ENCODE results near the gene CXXC5.

GRCh38 chr5:139654464-139654863, 6.3 kb downstream of the CXXC5 start:
- TF ChIP-seq, protein P1, sequence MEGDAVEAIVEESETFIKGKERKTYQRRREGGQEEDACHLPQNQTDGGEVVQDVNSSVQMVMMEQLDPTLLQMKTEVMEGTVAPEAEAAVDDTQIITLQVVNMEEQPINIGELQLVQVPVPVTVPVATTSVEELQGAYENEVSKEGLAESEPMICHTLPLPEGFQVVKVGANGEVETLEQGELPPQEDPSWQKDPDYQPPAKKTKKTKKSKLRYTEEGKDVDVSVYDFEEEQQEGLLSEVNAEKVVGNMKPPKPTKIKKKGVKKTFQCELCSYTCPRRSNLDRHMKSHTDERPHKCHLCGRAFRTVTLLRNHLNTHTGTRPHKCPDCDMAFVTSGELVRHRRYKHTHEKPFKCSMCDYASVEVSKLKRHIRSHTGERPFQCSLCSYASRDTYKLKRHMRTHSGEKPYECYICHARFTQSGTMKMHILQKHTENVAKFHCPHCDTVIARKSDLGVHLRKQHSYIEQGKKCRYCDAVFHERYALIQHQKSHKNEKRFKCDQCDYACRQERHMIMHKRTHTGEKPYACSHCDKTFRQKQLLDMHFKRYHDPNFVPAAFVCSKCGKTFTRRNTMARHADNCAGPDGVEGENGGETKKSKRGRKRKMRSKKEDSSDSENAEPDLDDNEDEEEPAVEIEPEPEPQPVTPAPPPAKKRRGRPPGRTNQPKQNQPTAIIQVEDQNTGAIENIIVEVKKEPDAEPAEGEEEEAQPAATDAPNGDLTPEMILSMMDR (conservative IDR thresholded peaks at IDR 0.05; ENCODE audit: low read depth, low read length) = no peak
- no peak for TF ChIP-seq EZH2 (IDR thresholded peaks at IDR 0.05; ENCODE audit: borderline replicate concordance, low read depth, low read length, poor library complexity, severe bottlenecking)
